ENCODE results near the gene ERVMER34-1.

ERVMER34-1 gene

GRCh38 chr4:52783069-52783468, 31.8 kb upstream of the ERVMER34-1 start:
- Histone ChIP-seq H3K27me3 (ENCODE audit: insufficient read depth, low read length, poor library complexity, severe bottlenecking) (no peaks in the 10 kb centered on the region), H3K4me3 (ENCODE audit: low read length, poor library complexity, severe bottlenecking) (no peak overlapping the region), H3K36me3 (ENCODE audit: insufficient read depth, low read length) (no peaks in the 10 kb centered on the region), H3K9me3 (ENCODE audit: insufficient read depth, low read depth, low read length) (peaks cover 7% of the 10 kb centered on the region; the same call in 1 of the 2 replicates), H3K4me1 (ENCODE audit: insufficient read depth, low read length, poor library complexity, severe bottlenecking) (no peaks in the 10 kb centered on the region), H4K20me1 (ENCODE audit: insufficient read depth, low read length, poor library complexity, severe bottlenecking) (no peaks in the 10 kb centered on the region), H3K9me2 (replicated peaks; ENCODE audit: low read depth, low read length) (no peaks in the 10 kb centered on the region), H3K79me2 (ENCODE audit: insufficient read depth, low read length) (no peaks in the 10 kb centered on the region), H3F3A (ENCODE audit: low read depth) (no peaks in the 10 kb centered on the region), H3K9ac (ENCODE audit: low read depth, low read length, poor library complexity, severe bottlenecking) (no peak overlapping the region), H3K4me2 (ENCODE audit: low read depth, low read length, poor library complexity, severe bottlenecking) (no peak overlapping the region), H2AFZ (ENCODE audit: low read length) (no peak overlapping the region)
- TF ChIP-seq CTCF (conservative IDR thresholded peaks at IDR 0.05; ENCODE audit: low read length) (no peak), EZH2phosphoT487 (IDR thresholded peaks at IDR 0.05; ENCODE audit: borderline replicate concordance) (no peak)

- H3K9me3 ChIP-seq (ENCODE audit: insufficient read depth, low read depth, low read length), result peaks cover 7% of the 10 kb centered on the region; the same call in 1 of the 2 replicates
- TF ChIP-seq CTCF (conservative IDR thresholded peaks at IDR 0.05; ENCODE audit: low read length), result no peak
- no peak for TF ChIP-seq EZH2phosphoT487 (IDR thresholded peaks at IDR 0.05; ENCODE audit: borderline replicate concordance)
- no peaks in the 10 kb centered on the region for H4K20me1 ChIP-seq (ENCODE audit: insufficient read depth, low read length, poor library complexity, severe bottlenecking)
- H3K27me3 ChIP-seq (ENCODE audit: insufficient read depth, low read length, poor library complexity, severe bottlenecking), result no peaks in the 10 kb centered on the region
- no peaks in the 10 kb centered on the region for H3K36me3 ChIP-seq (ENCODE audit: insufficient read depth, low read length)
- H3K9ac ChIP-seq (ENCODE audit: low read depth, low read length, poor library complexity, severe bottlenecking), result no peak overlapping the region
- H3K4me1 ChIP-seq (ENCODE audit: insufficient read depth, low read length, poor library complexity, severe bottlenecking), result no peaks in the 10 kb centered on the region
- H2AFZ ChIP-seq (ENCODE audit: low read length), result no peak overlapping the region
- no peak overlapping the region for H3K4me3 ChIP-seq (ENCODE audit: low read length, poor library complexity, severe bottlenecking)
- H3K79me2 ChIP-seq (ENCODE audit: insufficient read depth, low read length), result no peaks in the 10 kb centered on the region
- H3F3A ChIP-seq (ENCODE audit: low read depth), result no peaks in the 10 kb centered on the region
- H3K4me2 ChIP-seq (ENCODE audit: low read depth, low read length, poor library complexity, severe bottlenecking), result no peak overlapping the region
- no peaks in the 10 kb centered on the region for H3K9me2 ChIP-seq (replicated peaks; ENCODE audit: low read depth, low read length)
These were observed 29.6 kb upstream of the ERVMER34-1 start for GRCh38 chr4:52780617-52781354.

GRCh38 chr4:52780206-52780605, 29.0 kb upstream of the ERVMER34-1 start:
- Histone ChIP-seq H3K4me3 (ENCODE audit: low read length, poor library complexity, severe bottlenecking) (no peak overlapping the region), H4K20me1 (ENCODE audit: insufficient read depth, low read length, poor library complexity, severe bottlenecking) (no peaks in the 10 kb centered on the region), H3K4me2 (ENCODE audit: low read depth, low read length, poor library complexity, severe bottlenecking) (no peak overlapping the region), H3K9me2 (replicated peaks; ENCODE audit: low read depth, low read length) (no peaks in the 10 kb centered on the region), H3K36me3 (ENCODE audit: insufficient read depth, low read length) (no peaks in the 10 kb centered on the region), H3F3A (ENCODE audit: low read depth) (no peaks in the 10 kb centered on the region), H3K9me3 (ENCODE audit: insufficient read depth, low read depth, low read length) (peaks cover 7% of the 10 kb centered on the region; the same call in 1 of the 2 replicates), H3K79me2 (ENCODE audit: insufficient read depth, low read length) (no peaks in the 10 kb centered on the region), H3K27me3 (ENCODE audit: insufficient read depth, low read length, poor library complexity, severe bottlenecking) (no peaks in the 10 kb centered on the region), H3K4me1 (ENCODE audit: insufficient read depth, low read length, poor library complexity, severe bottlenecking) (no peaks in the 10 kb centered on the region), H3K9ac (ENCODE audit: low read depth, low read length, poor library complexity, severe bottlenecking) (no peak overlapping the region), H2AFZ (ENCODE audit: low read length) (no peak overlapping the region)
- TF ChIP-seq CTCF (conservative IDR thresholded peaks at IDR 0.05; ENCODE audit: low read length) (no peak), EZH2phosphoT487 (IDR thresholded peaks at IDR 0.05; ENCODE audit: borderline replicate concordance) (no peak)
